KMS-11 (cell line): Measurements from ENCODE around the gene SPRED1.

ENCODE experiments used
- H2AFZ ChIP-seq: fragments of 200-600 bp; sonication (generic); 2 replicates; pipeline ENCODE4 v1.6.1; 2016; ENCODE audit warnings: antibody characterized with exemption, mixed run types, low read depth
- H3K27ac ChIP-seq: fragments of 200-600 bp; sonication (generic); 2 replicates; pipeline ENCODE4 v1.6.1; 2016; ENCODE audit warnings: mild to moderate bottlenecking, mixed run types
- H3K27me3 ChIP-seq: fragments of 200-600 bp; sonication (generic); 2 replicates; pipeline ENCODE4 v1.6.1; 2017; ENCODE audit warnings: mild to moderate bottlenecking, low read depth, mixed run types, moderate library complexity; ENCODE audit not compliant: insufficient read depth
- H3K36me3 ChIP-seq: fragments of 200-600 bp; sonication (generic); 2 replicates; pipeline ENCODE4 v1.6.1; 2017; ENCODE audit warnings: mild to moderate bottlenecking, mixed run types; ENCODE audit not compliant: insufficient read depth
- H3K4me1 ChIP-seq: fragments of 200-600 bp; sonication (generic); 2 replicates; pipeline ENCODE4 v1.6.1; 2016; ENCODE audit warnings: mild to moderate bottlenecking, low read depth, mixed run types; ENCODE audit not compliant: poor library complexity, severe bottlenecking
- H3K4me2 ChIP-seq: fragments of 200-600 bp; sonication (generic); 2 replicates; pipeline ENCODE4 v1.7.0; 2016; ENCODE audit warnings: mild to moderate bottlenecking, mixed run types
- H3K4me3 ChIP-seq: fragments of 200-600 bp; sonication (generic); IDR thresholded peaks from 2 replicates; pipeline ENCODE4 v1.6.1; 2017; ENCODE audit warnings: low read depth, low read length, mixed read lengths; ENCODE audit not compliant: insufficient read depth
- H3K79me2 ChIP-seq: fragments of 200-600 bp; sonication (generic); 2 replicates; pipeline ENCODE4 v1.6.1; 2016; ENCODE audit warnings: low read depth, mixed run types; ENCODE audit not compliant: insufficient read depth
- H3K9ac ChIP-seq: fragments of 200-600 bp; sonication (generic); 2 replicates; pipeline ENCODE4 v1.6.1; 2016; ENCODE audit warnings: mild to moderate bottlenecking, mixed run types
- H4K20me1 ChIP-seq: fragments of 200-600 bp; sonication (generic); 2 replicates; pipeline ENCODE4 v1.6.1; 2016; ENCODE audit warnings: mild to moderate bottlenecking, mixed run types; ENCODE audit not compliant: insufficient read depth
- CTCF ChIP-seq: fragments of 200-600 bp; sonication (generic); conservative IDR thresholded peaks from 2 replicates; pipeline ENCODE4 v1.6.1; 2017; ENCODE audit warnings: low read depth, mild to moderate bottlenecking, antibody characterized with exemption, low read length, moderate library complexity, mixed read lengths

Gene SPRED1

GRCh38 chr15:38374556-38374955, 121.9 kb downstream of the SPRED1 start:
- H3K9ac ChIP-seq = no peak overlapping the region
- H2AFZ ChIP-seq = no peak overlapping the region
- no peak overlapping the region for H3K4me2 ChIP-seq
- no peaks in the 10 kb centered on the region for H4K20me1 ChIP-seq
- H3K4me3 ChIP-seq = no peak overlapping the region
- no peak overlapping the region for H3K27ac ChIP-seq
- H3K4me1 ChIP-seq = no peaks in the 10 kb centered on the region
- H3K79me2 ChIP-seq = no peaks in the 10 kb centered on the region
- TF ChIP-seq CTCF = no peak
- no peaks in the 10 kb centered on the region for H3K36me3 ChIP-seq
- no peaks in the 10 kb centered on the region for H3K27me3 ChIP-seq

- TF ChIP-seq CTCF = no peak
- H3K79me2 ChIP-seq = no peaks in the 10 kb centered on the region
- no peaks in the 10 kb centered on the region for H3K4me1 ChIP-seq
Measured at GRCh38 chr15:38376081-38376480, 123.4 kb downstream of the SPRED1 start.

GRCh38 chr15:38377636-38378035, 125.0 kb downstream of the SPRED1 start:
- H3K27ac ChIP-seq = no peak overlapping the region
- H2AFZ ChIP-seq = no peak overlapping the region
- H3K79me2 ChIP-seq = no peaks in the 10 kb centered on the region
- no peaks in the 10 kb centered on the region for H3K36me3 ChIP-seq
- H3K27me3 ChIP-seq = no peaks in the 10 kb centered on the region
- no peak overlapping the region for H3K4me2 ChIP-seq
- no peaks in the 10 kb centered on the region for H4K20me1 ChIP-seq
- no peak overlapping the region for H3K4me3 ChIP-seq
- no peak for TF ChIP-seq CTCF
- no peaks in the 10 kb centered on the region for H3K4me1 ChIP-seq
- no peak overlapping the region for H3K9ac ChIP-seq

More at GRCh38 chr15:38376081-38376480, 123.4 kb downstream of the SPRED1 start:
- no peaks in the 10 kb centered on the region for H4K20me1 ChIP-seq
- H3K4me3 ChIP-seq = no peak overlapping the region
- H3K27me3 ChIP-seq = no peaks in the 10 kb centered on the region
- H3K36me3 ChIP-seq = no peaks in the 10 kb centered on the region
- no peak overlapping the region for H3K4me2 ChIP-seq
- H3K9ac ChIP-seq = no peak overlapping the region
- no peak overlapping the region for H3K27ac ChIP-seq
- H2AFZ ChIP-seq = no peak overlapping the region

- H4K20me1 ChIP-seq = no peaks in the 10 kb centered on the region
- no peak overlapping the region for H3K4me3 ChIP-seq
- H3K27me3 ChIP-seq = no peaks in the 10 kb centered on the region
- no peaks in the 10 kb centered on the region for H3K4me1 ChIP-seq
- no peak overlapping the region for H3K9ac ChIP-seq
- no peak for TF ChIP-seq CTCF
- H3K36me3 ChIP-seq = no peaks in the 10 kb centered on the region
- H2AFZ ChIP-seq = no peak overlapping the region
- H3K27ac ChIP-seq = no peak overlapping the region
- H3K79me2 ChIP-seq = no peaks in the 10 kb centered on the region
- H3K4me2 ChIP-seq = no peak overlapping the region
Measured at GRCh38 chr15:38378161-38378560, 125.5 kb downstream of the SPRED1 start.
